ENCODE results near the gene TPCN2.

GRCh38 chr11:69144316-69145049, 95.8 kb downstream of the TPCN2 start:
- no peak for TF ChIP-seq POLR2A (IDR thresholded peaks at IDR 0.05)
- no peak for TF ChIP-seq CTCF (IDR thresholded peaks at IDR 0.05)
